Stimulated activated CD8-positive, alpha-beta memory T cell treated with anti-CD3 and anti-CD28 coated beads, Interleukin-7, amount 100 ng/mL, for 1 hour (primary cell): ENCODE measurements around the gene LRP4.
"Not testable (repeated sequence)": the region's sequence is repeated elsewhere in the genome, so short reads cannot be mapped to it uniquely, and the experiment has no call there.

ENCODE experiments used
- DNase-seq, 2 donors: peaks; one replicate each; pipeline ENCODE4 v3.0.0-alpha.2; 2020; ENCODE audit warnings: low read depth in 2 of 2

Gene LRP4

GRCh38 chr11:46927928-46928327 is 9.6 kb upstream of the LRP4 start:
- not testable (repeated sequence) for DNase-seq

- DNase-seq = no peak
These were observed 2.4 kb upstream of the LRP4 start for GRCh38 chr11:46920755-46921154.

DNA sequence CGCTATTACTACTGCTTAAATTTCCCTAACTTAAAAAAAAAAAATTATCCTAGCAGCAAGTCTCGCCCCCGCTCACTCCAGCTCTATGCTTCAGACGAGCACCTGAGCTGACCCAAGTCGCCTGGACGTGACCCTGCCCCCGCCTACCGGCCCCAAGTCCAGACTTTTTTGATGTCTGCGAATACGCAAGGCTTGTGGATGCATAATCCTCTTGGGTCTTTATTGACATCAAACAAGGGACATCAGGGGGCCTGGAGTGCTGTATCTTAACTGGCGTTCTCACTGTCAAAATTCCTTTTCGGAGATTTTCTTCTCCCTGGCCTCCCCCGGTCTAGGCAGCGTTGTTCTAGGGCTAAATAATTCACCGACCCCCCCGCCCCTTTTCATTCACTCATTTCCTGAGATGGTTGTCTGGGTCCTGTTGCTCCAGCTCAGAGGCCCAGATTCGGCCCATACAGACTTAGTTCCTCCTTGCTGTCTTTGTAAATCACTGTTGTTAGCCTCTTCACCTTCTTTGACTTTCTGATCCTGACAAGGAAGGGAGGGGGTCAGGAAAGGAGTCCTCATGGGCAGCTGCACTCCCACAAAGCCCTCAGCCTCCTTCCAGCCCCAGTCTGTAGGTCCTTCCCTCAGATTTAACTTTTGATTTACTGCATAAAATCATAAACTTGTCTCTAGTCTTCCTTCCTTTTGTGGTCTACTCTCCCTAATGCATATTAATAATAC is 601 bp upstream of the LRP4 start:
- DNase-seq = no peak

DNA sequence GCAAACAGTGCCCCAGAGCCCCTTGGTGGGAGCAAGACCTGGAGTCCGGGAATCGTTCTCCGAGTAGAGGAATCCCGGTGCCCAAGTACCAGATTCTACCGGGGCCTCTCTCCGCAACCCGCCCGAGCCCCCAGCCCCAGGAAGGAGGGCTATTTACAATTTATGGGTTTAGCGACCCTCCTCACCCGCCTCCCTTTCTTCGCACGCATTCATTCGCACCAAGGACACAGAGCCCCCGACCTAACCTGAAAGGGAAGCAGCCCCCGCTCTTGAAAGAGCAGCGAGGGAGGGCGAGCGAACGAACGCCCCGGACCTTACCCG is 628 bp downstream of the LRP4 start:
- no peak for DNase-seq

DNA sequence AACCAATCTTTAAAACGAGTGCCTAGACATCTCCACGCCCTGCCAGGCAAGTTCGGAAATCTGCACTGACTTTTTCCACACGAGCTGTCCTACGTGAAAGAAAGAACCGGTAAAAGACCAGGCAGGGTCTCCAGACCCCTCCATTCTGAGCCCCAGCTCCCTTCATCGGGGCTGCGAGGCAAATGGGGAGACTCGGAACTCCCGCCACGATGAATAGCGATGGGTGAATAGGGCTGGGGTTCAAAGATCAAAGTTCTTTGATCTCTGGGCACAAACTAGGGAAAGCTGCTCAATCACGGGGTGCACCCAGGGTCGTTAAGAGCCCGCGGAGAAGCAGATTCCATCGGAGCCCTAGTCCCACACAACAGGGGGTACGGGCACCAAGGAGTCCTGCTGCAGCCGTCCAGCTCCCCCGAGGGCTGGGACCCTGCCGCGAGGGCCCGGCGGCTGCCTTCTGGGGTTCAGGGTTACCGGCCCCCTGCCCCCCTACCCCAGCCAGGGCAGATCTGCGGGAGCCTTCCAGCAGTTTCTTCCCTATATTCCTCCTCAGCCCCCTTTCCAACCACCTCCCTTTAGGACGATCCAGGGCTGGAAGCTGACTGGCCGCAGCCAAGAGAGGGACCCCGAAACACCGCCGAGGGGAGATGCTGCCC is 1.1 kb downstream of the LRP4 start:
- DNase-seq = no peak

DNA sequence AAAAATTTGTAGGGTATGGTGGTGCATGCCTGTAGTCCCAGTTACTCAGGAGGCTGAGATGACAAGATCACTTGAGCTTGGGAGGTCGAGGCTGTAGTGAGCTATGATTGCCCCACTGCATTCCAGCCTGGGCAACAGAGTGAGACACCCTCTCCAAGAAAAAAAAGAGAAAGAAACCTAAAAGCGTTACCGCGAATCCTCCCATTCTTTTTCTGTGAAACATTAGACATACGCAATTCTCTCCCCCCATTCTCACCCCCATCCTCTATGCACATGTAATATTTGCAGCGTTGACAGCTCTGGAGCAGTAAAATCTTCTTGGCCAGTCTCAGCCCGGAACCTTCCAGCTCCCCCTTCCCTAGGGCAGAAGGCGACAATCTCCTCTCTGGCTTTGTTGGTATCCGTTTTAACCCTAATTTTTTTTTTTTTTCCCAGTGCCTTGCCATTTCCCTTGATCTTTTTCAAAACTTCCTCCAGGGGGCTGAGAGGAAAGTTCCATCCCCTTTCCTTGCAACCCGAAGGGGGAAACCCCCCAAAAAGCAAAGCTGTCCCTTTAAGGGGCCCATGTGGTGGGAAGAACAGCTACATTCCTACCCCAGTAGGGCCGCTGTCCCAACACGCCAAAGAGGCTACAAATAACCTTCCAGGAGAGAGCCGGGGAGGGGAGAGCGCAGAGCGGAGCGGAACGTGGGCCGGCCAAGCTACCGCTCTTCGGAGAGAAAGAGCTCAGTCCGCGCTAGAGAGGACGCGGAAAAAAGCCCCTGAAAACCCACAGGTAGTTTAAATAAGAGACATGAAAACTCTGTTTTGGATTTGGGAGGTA is 1.9 kb downstream of the LRP4 start:
- no peak for DNase-seq

DNA sequence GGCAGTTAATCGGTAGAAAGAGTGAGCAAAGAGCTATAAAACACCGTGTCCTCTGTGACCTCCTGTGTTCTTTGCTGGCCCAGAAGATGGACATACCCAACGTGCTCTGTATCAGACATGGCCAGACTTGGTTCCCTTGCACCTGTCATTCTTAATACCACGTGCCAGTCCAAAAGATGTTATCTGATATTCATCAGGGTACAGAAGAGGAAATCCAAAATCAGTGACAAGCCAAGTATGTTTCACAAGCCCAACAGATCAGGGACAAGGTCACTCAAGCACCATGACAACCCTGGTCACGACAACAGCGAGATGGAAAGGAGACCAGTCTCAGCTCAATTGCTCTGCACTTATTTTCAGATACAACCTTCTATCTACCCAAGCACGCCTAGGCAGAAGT is 3.4 kb downstream of the LRP4 start:
- no peak for DNase-seq

- no peak for DNase-seq
These were observed 4.0 kb downstream of the LRP4 start for GRCh38 chr11:46914363-46914762.

- no peak for DNase-seq
These were observed 4.9 kb downstream of the LRP4 start for GRCh38 chr11:46913484-46913883.

- DNase-seq = no peak
These were observed 5.7 kb downstream of the LRP4 start for GRCh38 chr11:46912526-46913150.

DNA sequence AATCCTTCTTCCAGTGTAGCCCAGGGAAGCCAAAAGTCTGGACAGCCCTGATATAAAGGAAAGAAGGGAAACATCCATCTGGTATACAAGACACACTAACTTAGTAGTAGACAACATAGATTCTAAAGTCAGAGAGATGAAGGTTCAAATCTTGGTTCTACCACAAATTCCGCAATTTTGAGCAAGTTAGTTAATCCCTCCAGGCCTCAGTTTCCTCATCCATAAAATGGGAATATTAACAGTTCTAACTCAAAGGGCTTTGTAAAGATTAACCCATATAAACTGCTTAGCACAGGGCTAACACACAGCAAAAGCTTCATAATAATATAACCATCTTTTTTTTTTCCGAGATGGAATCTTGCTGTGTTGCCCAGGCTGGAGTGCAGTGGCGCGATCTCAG is 10.7 kb downstream of the LRP4 start:
- no peak for DNase-seq

GRCh38 chr11:46906609-46907041 is 11.7 kb downstream of the LRP4 start:
- DNase-seq = no peak

DNA sequence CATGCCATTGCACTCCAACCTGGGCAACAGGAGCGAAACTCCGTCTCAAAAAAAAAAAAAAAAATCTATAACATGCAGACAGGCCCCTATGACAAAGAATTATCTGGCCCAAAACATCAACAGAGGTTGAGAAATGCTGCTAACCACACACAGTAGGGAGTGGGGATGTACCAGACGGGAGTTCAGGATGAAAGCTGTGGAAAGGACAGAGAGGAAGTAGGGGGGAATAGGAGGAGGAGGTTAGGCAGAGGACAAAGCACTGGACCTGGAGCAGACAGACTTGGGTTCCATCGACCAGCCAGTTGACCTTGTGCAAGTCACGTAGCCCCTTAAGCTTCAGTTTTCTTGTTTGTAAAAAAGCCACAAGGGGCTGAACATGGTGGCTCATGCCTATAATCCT is 12.5 kb downstream of the LRP4 start:
- DNase-seq = no peak

- DNase-seq = no peak
These were observed 14.5 kb downstream of the LRP4 start for GRCh38 chr11:46903846-46904245.

DNA sequence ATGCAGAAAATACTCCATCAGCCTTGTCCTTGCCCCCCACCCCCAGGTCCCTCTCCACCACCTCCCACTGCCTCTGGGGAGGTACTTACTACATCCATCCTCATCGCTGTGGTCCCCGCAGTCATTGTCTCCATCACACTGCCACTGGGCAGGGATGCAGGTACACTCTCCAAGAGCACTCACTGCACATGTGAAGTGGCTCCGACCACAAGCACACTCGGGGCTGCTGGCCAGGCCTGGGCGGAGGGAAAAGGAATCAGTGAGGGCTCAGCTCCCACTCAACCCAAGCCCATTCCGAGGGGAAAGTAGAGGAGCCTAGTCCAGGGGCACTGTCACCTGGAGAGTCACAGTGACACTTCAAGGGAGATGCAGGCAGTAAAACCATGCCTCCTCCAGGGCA is 15.7 kb downstream of the LRP4 start:
- no peak for DNase-seq

GRCh38 chr11:46901156-46901555 is 17.2 kb downstream of the LRP4 start:
- no peak for DNase-seq

- DNase-seq = no peak
These were observed 18.1 kb downstream of the LRP4 start for GRCh38 chr11:46900091-46900746.

GRCh38 chr11:46899501-46900025 is 18.8 kb downstream of the LRP4 start:
- no peak for DNase-seq

GRCh38 chr11:46898396-46899095 is 19.8 kb downstream of the LRP4 start:
- no peak for DNase-seq

DNA sequence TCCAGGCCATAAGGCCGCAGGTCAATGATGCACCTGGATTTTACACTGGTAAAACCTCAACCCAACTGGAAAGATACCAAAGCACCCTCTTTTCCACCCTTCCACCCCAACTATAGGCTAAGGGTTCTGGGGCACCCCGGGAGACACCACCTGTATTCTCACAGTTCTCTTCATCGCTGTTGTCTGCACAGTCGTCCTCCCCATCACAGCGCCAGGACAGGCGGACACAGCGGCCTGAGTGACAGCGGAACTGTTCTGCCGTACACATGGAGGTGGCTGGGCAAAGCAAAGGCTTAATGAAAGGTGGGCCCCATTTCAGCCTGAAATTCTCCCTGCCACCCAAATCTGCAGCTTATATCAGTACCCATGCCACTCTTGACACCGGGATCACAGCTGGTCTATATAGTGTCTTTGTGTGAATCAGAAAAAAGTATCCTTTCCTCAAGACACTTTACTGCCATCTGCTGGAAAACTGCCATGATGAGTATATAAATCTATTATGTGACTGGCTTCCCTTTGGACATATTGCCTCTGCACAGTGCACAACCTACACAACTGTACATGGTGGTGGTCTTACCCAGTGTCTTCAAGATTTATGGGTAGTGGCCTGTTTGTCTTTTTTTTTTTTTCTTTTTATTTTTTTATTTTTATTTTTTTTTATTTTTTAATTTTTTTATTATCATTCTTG is 21.5 kb downstream of the LRP4 start:
- no peak for DNase-seq
